HG03469 (cell line): ENCODE measurements around the gene KCNMB4.
"Not testable (repeated sequence)": the region's sequence is repeated elsewhere in the genome, so short reads cannot be mapped to it uniquely, and the experiment has no call there.

Experiments used
- ATAC-seq: cut with Tn5 transposase; IDR thresholded peaks from one replicate; pipeline ENCODE4 v1.9.1; 2021; ENCODE audit warnings: mild to moderate bottlenecking, moderate library complexity, moderate number of reproducible peaks; ENCODE audit not compliant: unreplicated experiment

KCNMB4 gene

DNA sequence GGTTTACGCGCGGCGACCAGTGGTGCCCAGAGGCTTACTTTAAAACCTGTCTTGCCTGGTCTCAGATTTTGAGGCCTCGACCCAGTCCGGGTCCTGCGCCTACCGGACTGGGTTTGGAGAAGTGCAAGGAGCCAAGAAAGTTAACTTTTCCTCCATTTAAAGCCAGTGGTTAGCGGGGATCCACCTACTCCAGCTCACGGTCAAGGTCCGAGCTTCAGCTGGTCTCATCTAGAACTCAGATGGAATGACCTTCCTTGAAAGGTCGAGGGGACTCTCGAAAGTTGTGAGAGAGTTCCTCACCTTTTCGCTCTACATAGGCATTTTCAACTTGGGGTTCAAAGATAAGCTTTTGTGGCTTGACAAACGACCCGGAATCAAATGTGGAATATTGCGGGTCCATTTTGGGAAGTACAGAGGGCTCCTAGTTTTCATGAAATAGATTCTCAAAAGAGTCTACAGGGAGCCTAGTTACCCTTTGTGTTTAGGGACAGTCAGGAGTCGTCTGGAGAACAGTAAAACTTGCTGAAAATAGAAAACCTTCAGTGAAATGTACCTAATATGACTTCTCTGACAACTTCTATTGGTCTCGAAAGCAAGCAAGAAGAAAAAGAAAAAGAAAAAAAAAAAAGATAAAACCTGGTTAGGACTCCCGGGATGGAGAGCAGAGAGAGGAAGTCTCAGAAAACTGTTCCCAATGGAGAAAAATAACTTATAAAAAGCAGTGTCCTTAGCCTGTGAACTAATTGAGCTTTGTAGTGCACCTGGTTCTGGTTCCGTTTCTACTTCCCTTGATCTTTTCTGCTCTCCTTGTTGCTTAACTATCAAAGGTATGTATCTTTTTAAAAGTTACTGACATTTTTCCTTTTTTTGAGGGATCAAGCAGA lies 1.4 kb downstream of the KCNMB4 start:
- no peak for ATAC-seq

GRCh38 chr12:70372881-70373280 lies 6.8 kb downstream of the KCNMB4 start:
- ATAC-seq, result no peak

DNA sequence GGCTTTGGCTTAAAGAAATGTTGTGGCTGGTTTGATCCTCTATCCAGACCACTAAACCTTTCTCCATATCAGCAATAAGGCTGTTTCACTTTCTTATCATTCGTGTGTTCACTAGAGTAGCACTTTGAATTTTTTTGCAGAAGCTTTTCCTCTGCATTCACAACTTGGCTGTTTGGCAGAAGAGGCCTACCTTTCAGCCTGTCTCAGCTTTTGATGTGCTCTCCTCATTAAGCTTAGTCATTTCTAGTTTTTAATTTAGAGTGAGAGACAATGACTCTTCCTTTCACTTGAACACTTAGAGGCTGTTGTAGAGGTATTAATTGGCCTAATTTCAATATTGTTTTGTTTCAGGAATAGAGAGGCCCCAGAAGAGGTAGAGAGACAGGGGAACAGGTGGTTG lies 13.8 kb downstream of the KCNMB4 start:
- no peak for ATAC-seq

- ATAC-seq, result no peak
These were observed 17.4 kb downstream of the KCNMB4 start for GRCh38 chr12:70383484-70383883.

GRCh38 chr12:70383886-70384285 lies 17.8 kb downstream of the KCNMB4 start:
- ATAC-seq, result no peak

DNA sequence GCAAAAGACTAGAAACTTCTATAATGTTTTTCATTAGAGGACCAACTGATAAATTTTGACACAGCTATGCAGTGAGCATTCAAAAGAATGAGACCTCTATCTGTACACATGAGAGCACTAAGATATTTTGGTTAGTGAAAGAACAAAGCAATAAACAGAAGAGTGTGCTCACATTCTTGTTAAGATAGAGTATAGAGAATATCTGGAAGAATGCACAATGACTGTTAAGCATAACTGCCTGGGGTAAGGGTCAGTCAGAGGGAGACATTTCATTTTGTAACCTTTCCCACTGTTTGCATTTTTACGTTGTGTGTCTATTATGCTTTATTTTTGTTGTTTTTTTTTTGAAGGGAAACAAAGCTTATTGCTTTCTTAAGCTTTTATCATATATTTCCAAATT lies 20.7 kb downstream of the KCNMB4 start:
- no peak for ATAC-seq

DNA sequence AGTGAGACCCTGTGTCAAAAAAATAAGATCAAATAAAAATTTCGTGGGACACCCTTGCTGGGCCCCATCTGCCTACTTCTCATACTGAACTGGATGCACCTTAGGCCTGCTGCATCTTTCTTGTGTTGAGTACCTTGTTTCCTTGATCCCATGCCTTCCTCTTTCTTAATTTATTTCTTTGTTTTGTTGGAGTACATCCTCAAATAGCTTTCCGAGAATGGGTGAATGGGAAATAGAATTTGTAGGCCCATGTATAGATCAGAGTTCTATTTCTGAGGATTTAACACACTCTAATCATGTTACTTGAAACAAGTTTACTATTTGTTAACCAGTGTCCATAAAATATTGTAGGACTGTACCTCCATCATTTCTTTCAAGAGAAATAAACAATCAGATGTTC lies 23.6 kb downstream of the KCNMB4 start:
- ATAC-seq, result no peak

DNA sequence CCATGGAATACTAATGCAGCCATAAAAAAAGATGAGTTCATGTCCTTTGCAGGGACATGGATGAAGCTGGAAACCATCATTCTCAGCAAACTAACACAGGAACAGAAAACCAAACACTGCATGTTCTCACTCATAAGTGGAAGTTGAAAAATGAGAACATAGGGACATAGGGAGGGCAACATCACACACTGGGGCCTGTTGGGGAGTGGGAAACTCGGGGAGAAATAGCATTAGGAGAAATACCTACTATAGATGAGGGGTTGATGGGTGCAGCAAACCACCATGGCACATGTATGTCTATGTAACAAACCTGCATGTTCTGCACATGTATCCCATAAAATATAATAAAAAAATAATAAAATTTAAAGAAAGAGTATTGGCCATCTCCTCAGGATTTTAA lies 26.5 kb downstream of the KCNMB4 start:
- ATAC-seq, result not testable (repeated sequence)

DNA sequence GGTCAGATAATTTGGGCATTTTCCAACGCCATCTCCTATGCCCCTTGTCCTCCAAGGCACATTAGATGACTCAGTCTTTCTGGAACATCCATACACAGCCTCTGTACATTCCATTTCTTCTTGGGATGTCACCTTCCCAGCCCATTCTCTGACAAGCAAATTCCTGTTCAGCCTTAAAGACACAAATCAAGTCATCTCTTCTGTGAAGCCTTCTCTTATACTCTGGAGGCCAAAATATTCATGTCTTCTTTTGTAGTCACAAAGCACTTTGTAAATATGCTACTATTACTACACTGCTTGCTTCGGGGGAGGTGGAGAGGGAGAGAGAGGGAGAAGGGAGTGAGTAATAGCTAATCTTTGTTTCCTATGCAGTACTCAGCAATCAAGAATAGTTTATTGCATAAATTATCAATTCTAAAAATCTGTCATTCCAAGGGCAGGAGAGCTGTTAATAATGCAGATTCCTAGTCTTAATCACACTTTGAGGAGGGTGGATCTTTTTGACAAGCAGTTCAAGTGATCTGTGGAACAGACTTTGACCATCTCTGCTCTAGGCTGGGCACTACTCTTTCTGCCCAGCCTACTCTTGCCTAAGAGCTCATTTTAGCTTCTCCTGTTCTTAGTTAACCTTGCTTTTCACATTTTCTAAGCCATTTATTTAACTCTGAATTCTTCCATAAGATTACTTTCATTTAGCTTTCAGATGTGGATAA lies 27.9 kb downstream of the KCNMB4 start:
- no peak for ATAC-seq

DNA sequence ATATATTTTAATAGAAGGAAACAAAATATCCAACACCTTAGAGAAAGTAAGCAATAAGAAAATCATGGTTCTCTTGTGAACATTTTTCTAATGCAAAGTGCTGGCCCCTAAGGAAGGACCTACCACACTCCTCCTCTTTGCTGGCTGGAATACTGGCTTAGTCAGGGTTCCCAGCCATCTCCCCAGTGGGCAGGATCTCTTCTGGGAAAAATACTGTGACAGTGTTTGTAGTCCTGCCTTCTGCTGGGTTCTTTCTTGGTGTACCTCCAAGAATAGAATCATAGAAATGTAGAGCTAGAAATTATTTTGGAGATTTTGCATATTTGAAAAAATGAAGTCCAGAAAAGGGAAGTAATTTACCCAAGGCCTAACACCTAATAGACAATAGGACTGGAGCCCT lies 31.9 kb downstream of the KCNMB4 start:
- no peak for ATAC-seq

DNA sequence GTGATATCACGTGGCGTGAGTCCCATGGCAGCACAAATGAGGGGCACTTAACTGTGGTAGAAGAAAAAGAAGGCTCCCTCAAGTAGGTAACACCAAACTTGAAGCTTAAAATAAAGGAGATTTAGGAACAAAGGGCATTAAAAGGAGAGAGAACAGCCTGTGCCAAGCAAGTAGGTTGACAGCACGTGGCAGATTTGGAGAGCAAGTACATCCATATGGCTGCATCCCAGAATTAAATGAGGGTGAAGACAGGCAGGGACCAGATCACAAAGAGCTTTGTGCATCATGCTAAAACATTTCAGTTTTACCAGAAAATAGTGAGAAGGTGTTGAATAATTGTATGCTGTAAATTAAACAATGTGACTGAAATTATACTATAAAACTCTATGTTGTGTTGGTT lies 32.8 kb downstream of the KCNMB4 start:
- no peak for ATAC-seq

DNA sequence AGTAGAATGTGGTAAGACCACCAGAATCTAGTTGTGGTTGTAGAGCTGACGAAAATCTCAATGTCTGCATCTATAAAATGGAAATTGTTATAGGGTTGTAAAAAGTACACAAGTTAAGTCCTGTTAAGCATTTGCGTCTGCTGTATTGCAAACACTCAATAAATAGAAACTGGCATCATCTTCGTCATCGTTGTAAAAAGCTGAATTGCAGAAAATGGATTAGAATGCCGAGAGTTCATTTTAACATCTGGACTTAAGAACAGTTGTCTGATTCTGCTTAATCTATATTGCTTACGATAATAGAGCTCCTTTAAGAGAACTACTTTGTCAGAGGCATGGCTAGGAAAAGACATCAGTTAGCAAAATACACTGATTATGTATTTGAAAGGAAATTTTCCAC lies 33.2 kb downstream of the KCNMB4 start:
- no peak for ATAC-seq

GRCh38 chr12:70400124-70400523 lies 34.0 kb downstream of the KCNMB4 start:
- no peak for ATAC-seq

DNA sequence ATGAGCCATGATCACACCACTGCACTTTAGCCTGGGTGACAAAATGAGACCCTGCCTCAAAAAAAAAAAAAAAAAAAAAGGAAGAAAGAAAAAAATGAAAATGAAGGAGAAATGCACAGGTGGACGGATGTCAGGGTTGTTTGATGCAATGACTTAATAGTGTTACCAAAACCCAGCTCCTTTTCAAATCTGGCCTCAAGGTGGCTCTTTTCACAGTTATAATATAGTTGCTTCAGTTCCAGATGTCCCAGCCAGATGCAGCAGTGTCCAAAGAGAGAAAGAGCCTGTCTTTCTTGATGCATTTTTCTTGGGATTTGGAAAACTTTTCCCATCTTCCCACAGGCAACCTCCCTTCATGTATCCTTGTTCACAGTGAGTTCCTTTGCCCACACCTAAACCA lies 36.5 kb downstream of the KCNMB4 start:
- no peak for ATAC-seq

DNA sequence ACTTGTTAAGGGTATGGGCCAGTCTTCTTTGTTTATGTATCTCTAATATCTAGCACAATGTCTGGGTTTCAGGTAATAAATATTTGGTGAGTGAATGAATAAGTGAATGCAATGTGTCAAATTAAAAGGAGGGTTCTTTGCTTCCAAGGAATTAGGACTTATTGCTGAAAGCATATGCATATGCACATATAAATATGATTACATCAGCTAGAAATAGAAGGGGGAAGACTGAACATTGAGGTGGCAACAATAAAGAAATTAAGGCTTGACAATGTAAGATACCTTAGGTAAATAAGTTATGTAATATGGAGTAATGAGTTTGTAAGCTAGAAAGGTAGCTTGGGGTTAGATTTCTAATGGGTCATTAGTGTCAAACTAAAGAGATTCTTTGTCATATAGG lies 37.7 kb downstream of the KCNMB4 start:
- ATAC-seq, result no peak

GRCh38 chr12:70408004-70408790 lies 42.1 kb downstream of the KCNMB4 start:
- no peak for ATAC-seq

DNA sequence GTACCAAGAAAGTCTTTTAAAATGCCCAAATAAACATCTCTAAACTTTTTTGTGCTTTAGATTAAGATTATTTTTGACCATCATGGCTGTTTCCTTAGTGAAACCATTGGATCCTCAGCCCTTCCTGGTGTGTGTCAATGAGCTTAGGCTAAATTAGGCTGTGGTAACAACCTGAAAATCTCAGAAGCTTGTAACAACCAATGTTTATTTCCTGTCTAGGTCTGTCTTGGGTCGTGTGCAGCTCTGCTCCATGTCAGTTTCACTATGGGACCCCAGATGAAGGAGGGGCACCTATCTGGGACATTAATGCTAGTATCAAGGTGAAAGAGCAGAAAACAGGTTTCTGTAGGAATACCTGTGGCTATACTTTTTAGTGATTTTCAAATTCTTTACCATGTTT lies 49.9 kb downstream of the KCNMB4 start:
- ATAC-seq, result no peak

DNA sequence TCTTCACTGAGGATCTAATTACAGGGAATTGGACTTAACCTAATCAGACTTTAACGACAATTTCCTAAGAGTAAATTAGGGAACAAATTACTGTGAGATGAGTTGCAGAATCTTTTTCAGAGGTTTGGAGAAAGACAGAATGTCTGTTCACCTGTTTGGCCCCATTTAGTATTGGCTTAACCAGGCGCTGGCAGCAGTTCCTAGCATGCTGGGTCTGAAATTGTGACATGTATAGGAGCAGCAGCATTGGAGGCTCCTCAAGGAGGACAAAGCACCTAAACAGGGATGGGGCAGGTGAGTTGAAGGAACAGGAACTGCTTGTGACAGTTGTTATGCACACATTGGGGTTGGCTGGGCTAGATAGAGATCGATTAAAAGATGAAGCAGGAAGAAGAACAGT lies 51.0 kb downstream of the KCNMB4 start:
- no peak for ATAC-seq

DNA sequence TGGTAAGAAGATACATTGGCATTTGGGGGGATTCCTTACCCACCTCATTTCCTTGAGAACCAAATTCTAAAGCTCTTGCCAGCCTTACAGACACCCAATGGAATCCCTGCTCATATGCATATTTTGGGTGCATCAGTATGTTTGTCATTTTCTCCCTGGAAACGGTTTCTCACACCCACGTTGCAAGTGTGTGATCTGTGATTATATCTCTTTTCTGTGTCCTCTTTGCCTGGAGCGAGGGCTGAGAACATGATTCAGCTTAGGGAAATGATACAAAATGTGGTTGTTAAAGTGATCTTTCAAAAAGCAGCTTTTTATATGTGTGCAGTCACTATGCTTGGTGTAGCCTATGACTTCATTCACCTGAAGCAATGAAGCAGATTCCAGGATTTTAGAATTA lies 52.0 kb downstream of the KCNMB4 start:
- ATAC-seq, result no peak

- no peak for ATAC-seq
These were observed 56.5 kb downstream of the KCNMB4 start for GRCh38 chr12:70422631-70423030.

DNA sequence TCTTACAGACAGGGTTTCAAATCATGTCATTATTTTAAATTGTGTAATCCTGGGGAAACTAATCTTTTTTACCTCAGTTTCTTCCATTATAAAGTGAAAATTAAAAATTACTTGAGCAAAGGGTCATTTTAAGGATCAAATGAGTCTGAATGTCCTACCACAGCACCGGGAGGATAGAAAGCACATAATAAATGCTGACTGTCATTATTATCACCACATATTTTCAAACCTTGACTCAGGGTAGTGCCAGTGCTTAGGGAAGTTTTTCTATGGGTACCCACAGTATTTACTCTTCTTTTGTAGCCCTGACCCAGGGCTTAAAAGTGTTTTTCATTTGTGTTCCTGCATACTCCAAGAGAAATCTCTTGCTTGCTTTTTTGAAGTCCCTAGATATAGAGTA lies 60.5 kb downstream of the KCNMB4 start:
- ATAC-seq, result no peak

DNA sequence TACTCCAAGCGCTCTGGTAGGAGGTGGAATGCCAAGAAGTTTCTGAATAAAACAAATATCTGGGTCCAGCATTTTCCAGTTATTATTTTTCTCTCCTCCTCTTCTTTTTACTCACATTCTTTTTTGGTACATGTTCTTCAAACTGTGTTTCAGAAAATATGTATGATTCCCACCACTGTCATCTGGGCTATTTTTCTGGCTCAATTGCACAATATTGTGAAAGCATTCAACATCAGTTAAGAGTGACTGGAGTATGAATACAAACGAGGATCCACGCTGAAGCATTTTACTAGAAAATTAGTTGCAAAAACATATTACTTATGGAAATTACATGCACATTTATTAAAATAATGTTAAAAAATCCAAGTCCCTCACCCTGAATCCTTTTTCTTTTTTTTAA lies 61.5 kb downstream of the KCNMB4 start:
- ATAC-seq, result no peak
